COLO668 (cell line): ENCODE data around the gene TMED5.
"Not testable (repeated sequence)": the region's sequence is repeated elsewhere in the genome, so short reads cannot be mapped to it uniquely, and the experiment has no call there.

Experiments used
- DNase-seq: peaks from one replicate; lab custom pipeline; 2025; ENCODE audit not compliant: unreplicated experiment; lab: John Stamatoyannopoulos, UW

Gene TMED5

DNA sequence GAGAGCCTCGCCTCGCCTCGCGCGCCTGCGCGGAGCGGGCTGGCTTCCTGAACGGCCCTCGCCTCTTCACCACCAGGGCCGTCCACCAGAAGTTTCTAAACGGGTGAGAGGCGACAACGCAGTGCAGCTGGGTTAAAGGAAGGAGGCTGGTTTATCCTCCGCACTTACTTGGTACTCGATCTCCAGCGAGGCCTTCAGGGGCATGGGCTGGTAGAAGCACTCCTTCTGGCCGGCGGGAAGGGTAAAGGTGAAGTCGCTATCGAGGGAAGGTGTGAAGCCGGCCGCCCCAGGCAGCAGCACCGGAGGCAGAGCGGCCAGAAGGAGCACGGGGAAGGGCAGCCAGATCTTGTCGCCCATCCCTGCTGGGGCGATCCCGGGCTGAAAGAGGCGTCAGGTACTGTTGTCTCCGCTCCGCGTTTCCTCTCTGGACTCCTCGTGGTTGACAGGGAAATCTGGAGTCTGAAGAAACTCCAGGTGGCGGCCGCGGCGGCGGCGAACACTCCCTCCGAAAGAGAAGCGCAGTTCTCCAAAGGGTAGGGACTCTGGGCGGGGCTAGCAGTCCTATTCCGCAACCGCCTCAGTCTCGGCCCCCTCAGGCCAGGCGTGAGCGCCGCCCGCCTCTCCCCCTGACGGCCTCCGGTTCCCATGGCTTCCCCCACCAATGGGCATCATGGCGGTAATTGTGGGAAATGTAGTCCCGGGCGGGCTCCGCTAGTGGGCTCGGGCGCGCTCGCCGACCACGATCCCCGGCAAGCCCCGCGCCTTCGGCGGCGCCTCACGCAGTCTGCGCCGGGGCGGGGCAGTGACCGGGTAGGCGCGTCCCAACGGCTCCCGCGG, at the start of gene TMED5:
TMED5 (minus strand) TSS at position 528 of the 837 bp plus-strand sequence; CDS start at position 357, 171 bp downstream.
- DNase-seq: peak; percentile 99

DNA sequence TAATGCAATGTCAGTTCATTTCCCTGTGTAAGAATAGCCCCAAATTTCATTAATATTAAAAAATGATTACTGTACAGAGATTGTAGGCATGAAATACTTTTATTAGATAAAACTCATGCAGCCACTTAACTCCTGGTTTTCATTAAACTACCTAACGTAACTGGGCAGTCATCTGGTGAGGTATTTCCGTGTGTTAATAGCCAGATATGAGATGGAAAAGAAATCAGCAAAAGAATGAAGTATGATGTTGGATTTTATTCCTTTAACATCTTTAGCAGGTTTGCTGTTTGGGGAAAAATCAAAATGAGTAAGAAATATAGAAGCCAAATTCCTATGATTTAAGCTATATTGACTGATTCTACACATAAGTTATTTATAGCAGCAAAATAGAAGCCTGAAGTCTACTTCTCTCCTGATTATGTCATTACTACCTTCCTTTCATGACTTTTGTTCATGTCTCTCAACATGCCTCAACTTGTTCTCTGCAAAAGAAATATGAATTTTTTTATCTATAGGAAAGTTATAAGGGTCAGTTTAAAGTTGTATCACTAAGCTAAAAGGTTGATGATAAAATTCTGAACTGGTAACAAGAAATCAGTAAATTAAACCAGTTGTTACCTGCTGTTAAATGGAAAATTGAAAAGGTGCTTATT, 42.9 kb upstream of the TMED5 start:
- no peak for DNase-seq

DNA sequence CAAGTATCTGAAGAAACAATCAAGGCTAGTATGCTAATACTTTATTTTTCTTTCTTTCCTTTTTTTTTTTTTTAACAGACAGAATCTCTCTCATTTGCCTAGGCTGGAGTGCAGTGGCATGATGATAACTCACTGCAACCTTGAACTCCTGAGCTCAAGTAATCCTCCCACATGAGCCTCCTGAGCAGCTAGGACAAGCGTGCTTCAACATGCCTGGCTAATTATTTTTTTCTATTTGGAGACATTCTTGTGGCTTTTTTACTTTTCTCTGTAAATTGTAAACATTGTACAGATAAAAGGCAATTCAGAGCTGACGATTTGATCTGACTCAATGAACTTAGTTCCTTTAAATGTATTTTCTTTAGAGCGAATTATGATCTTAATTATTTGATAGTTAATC, 41.7 kb upstream of the TMED5 start:
- DNase-seq: no peak

DNA sequence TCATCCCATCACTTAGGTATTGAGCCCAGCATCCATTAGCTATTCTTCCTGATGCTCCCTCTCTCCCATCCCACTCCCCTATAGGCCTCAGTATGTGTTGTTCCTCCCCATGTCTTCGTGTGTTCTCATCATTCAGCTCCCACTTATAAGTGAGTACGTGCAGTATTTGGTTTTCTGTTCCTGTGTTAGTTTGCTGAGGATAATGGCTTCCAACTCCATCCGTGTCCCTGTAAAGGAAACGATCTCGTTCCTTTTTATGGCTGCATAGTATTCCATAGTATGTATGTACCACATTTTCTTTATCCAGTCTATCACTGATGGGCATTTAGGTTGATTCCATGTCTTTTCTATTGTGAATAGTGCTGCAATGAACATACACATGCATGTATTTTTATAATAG, 40.5 kb upstream of the TMED5 start:
- DNase-seq: not testable (repeated sequence)

DNA sequence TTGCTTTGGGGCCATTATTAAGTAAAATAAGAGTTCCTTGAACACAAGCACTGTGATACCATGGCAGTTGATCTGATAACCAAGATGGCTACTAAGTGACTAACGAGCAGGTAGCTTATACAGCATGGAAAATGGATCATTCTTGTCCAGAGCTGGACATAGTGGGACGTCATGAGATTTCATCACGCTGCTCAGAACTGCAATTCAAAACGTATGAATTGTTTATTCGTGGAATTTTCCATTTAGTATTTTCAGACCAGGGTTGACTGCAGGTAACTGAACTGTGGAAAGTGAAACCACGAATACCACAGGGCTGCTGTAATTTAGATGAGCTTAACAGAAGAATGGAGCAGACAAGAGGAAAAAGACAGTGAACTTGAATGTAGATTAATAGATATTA, 39.2 kb upstream of the TMED5 start:
- DNase-seq: no peak

DNA sequence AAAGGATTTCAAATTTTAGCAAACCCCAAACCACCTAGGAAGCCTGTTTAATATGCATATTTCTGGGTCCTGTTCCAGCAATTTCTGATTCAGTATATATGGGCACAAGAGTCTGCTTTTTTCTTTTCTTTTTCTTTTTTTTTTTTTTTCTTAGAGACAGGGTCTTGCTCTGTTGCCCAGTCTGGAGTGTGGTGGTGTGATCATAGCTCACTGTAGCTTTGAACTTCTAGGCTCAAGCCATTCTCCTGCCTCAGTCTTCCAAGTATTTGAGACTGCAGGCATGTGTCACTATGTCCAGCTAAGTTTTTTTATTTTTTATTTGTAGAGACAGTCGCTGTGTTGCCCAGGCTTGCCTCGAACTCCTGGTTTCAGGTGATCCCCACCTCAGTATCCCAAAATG, 35.1 kb upstream of the TMED5 start:
- DNase-seq: no peak

DNA sequence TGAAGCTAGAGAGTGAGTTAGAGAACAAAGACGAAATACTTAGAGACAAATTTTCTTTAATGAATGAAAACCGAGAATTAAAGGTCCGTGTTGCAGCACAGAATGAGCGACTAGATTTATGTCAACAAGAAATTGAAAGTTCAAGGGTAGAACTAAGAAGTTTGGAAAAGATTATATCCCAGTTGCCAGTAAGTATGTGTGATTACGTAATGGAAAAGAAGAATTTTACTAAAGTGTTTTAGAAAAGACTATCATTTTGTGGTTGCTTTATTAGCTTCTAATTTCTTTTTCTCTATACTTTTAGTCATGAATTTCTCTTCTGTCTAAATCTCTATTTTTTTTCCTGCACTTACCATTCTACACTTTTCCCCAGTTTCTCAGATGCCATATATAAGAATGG, 27.0 kb upstream of the TMED5 start:
- no peak for DNase-seq

DNA sequence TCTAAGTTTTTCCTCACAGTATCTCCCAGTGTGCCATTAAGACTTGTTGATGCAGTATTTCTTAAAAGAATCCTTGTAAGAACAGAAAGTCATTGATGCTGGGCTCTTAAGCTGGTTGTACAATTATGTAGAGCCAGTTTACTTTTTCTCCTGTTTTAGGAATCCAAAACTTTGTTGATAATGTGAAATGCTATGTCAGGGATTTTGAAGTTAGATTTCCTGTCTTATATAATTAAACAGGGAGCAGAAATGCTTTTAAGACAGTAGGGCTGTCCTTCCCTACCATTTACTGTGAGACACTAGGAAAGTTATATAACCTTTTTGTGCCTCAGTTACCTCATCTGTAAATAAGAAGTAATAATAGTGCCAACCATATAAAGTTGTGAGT, 26.3 kb upstream of the TMED5 start:
- DNase-seq: no peak

DNA sequence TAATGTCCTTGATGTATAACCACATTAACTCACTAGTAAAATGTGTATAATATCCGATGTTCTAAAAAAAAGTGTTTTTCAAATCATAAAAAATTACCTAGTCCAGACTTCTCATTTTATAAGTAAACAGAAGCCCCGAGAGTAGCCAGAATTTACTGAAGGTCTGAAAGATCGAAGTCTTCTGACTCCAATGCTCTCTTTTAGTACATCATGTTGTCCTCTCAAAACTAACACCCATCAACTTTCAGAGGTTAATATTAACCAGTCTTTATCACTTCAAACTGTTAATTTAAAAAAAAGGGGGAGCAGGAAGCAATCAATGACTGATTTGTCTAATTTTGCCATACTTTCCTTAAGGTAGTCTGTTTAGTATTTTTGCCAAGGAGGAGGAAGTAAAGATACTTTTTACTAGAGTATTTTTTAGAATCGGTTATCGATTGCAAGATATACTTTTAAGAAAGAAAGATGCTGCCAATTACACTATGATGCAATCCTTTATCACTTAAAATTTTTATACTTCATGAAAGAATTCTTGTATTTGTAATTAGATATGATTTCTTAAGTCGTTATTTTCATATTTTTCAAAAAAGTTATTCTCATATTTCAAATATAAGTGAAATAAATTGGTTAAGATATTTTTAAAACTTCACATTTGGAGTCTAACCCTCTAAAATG, 25.8 kb upstream of the TMED5 start:
- DNase-seq: no peak

DNA sequence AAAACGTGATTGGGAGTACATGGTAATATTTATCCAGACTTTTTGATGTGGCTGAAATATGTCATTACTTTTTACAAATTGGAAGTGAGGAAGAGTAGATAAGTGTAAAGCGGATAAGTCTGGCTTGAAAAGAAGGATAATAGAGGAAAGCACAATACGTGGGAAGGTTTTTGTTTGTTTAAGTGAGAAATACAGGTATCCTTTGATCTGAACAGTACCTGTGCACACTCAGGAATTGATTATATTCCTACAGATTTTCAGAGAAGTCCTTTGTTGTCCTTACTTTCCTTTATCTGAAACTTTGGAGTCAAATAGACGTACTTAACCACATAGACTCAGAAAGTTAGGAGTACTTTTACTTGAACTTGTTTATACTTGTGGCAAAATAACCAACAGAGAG, 20.5 kb upstream of the TMED5 start:
- no peak for DNase-seq

DNA sequence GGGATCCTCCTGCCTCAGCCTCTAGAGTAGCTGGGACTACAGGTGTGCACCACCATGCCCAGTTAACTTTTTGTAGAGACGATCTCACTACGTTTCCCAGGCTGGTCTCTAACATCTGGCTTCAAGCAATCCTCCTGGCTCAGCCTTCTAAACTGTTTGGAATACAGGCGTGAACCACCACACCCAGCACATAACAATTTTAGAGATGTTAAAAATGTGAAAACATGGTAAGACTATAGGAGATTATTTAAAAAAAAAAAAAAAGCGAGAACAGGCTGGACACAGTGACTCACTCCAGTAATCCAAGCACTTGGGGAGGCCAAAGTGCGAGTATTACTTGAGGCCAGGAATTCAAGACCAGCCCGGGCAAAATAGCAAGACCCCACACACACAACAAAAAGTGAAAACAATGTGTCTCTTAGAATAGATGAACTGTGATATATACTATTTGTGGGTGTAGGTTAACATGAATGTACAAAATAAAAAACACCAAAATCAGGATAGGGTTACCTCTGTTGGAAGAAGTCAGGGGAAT, 19.9 kb upstream of the TMED5 start:
- no peak for DNase-seq

DNA sequence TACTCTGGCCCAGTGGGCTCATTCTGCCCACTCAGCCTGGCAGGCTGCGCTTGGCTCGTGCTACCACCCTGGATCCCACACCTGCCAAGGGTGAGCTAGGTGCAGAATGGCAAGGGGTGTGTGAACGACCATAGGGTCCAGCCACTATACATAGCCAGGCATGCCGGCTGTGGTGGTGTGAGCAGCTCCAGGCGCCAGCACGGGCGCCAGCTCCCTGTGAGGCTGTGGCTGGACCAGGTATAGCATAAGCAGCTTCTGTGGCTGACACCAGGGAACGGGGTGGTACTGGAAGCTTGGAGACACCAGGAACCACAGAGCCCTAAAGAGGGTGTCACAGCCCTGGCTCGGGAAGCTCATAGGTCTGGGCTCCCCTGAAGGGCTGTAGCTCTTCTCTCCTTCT, 18.9 kb upstream of the TMED5 start:
- DNase-seq: no peak

DNA sequence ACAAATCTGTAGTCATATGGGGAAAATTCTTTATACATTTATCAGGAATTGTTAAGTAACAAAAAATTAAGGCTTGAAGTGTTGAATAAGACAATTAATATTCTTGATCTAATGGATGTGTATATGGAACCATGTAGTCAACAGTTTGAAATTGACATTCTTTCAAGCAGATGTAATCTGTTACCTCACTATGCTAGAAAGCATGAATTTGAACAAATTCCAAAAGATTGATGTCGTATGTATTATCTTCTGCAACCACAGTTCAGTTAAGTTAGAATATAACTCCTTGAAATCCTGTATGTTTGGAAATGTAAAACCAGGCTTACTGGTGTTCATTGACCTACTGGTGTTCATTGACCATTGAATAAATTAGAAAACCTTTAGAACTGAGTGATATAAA, 16.4 kb upstream of the TMED5 start:
- DNase-seq: no peak

DNA sequence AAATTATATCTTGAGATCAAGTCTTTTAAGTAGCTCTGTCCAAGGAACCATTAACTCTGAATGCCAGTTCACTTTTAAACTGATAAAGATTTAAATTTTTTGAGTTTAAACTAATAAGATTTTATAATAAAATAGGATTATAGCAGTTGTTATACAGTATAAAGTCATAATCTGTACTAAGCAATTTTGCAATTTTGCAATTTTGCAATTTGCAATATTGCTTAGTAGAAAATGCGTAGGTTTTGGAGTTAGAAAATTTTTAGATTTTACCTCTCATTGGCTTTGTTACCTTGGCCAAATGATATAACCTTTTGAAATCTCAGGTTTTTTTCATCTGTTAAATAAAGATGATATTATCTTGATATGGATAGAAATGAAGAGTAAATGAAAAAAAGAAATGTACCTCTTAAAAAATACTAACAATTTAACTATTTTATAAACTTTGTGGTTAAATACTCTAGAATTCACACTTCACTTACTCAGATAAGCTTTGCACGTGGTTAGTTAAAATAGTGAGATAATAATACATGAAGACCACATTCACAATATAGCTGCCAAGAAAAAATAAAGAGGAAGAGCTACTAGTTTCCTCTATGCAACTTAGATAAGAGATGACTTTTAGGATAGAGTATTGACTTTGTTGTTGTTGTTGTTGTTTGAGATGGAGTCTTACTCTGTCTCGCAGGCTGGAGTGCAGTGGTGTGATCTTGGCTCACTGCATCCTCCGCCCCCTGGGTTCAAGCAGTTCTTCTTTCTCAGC, 14.2 kb upstream of the TMED5 start:
- no peak for DNase-seq

DNA sequence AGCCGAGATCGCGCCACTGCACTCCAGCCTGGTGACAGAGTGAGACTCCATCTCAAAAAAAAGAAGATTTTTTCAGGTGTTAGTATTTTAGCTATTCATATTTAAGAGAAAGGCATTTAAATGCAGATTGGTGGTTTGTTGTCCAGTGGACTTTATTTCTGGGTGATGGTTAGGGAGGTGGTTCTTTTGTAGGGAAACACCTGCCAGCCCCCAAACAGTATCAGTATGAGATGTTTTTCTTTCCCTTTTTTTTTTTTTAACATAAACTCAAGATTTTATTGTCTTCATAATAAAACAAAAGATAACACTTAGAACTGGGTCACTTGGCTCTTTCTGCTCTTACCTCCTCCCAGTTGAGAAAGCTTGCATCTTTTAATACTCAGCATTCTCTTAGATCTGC, 10.2 kb upstream of the TMED5 start:
- no peak for DNase-seq

DNA sequence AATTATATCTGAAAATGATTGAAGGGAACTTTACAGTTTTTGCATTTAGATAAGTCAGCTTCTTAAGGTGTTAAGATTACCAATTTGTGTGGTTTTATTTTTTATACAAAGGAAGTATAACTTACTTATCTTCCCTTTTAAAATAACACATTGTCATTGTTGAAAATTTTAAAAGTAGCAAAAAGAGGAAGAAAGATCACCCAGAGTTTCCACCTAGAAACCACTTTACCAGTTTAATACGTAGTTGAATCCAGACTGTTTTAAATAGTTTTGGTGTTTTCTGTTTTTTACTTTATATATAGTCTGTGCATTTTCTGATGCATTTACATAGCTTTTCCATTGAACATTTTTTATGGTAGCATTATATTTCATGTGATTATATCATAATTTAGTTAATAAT, 6.5 kb upstream of the TMED5 start:
- no peak for DNase-seq

DNA sequence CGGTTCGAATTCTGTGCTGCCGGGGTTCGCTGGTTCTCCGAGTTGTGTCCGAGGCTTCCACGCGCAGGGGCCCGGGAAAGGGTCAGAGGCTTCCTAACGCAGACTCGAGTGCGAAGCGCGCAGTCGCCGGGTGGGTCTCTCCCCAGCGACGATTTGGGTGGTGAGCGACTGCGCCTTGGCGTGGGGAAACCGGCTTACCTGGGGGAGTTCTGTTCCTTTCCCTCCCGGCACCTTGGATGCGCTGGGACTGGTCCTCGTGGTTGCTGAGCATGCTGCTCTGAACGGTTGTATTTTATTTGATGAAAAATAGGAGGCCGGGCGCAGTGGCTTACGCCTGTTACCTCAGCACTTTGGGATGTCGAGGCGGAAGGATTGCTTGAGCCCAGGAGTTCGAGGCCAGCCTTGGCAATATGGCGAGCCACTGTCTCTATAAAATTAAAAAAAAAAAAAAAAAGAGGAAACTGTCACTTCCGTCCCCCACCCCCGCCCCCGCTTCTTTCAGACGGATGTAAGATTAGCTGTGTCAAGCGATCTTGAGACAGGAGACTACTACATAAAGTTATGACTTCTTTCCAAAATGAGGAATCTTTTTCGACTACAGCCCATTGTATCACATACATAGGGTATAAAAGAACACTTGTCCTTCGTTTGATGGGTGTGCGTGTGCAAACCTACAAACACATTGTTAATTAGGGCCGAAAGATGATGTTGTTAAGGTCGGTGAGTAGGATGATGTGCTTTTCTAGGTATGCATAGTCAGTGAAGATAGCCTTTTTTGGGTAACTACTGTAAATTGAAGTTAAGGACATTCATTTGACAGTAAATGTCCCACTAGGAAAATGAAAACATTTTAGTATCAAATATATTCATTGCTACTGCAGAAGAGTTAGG, 755 bp upstream of the TMED5 start, which contains the start of gene CCDC18:
CCDC18 (plus strand) TSS at position 2 of the 891 bp plus-strand sequence. CDS start 2,638 bp downstream, outside the sequence.
- no peak for DNase-seq

DNA sequence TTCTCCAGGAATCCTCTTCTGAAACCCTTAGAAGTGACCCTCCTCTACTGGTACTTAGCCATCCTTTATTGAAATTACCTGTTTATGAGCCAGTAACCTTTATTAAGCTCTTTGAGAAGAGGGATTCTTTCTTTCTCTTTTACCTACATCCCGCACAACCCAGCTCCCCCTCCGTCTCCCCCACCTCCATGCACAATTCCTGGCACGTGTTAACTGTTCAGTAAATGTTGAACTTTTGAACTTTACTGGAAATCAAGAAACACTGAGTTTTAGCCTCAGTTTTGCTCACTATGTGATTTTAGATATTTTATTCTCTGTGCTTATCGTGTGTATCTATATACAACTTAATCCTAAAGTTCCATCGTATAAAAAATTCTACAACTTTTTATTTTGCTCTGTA, 1.8 kb downstream of the TMED5 start:
- DNase-seq: no peak

DNA sequence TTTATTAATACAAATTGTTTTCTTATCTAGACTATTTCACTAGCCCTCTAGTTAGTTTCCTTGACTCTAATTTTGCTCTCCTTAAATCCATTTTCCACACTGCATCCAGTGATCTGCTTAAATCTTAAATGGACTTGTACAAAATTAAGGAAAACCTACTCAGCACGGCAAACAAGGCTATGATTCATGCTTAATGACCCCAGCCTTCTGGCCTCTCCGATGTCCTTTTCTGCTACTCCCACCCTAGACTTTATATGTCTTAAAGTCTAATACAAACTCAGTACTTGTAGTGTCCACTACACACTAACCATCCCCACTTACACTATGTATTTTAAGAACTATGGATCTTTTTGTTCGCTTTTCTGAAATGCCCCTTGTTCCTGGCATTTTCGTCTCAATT, 2.2 kb downstream of the TMED5 start:
- no peak for DNase-seq

DNA sequence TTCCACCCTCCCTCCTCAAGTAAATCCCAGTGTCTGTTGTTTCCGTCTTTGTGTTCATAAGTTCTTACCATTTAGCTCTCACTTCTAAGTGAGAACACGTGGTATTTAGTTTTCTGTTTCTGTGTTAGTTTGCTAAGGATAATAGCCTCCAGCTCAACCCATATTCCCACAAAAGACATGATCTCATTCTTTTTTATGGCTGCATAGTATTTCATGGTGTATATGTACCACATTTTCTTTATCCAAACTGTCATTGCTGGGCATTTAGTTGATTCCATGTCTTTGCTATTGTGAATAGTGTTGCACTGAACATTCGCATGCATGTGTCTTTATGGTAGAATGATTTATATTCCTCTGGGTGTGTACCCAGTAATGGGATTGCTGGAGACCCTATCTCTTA, 5.6 kb downstream of the TMED5 start:
- not testable (repeated sequence) for DNase-seq
